VCaP (cell line): ENCODE results near the gene GNS.

Experiments used
- H3K27ac ChIP-seq: fragments of 450-650 bp; 2 replicates; pipeline ENCODE4 v1.5.1; 2017
- CTCF ChIP-seq: fragments of 450-650 bp; conservative IDR thresholded peaks from 2 replicates; pipeline ENCODE4 v1.5.1; 2017; ENCODE audit warnings: mild to moderate bottlenecking, moderate library complexity

Gene GNS

GRCh38 chr12:64666054-64666914, 92.9 kb downstream of the GNS start:
- no peak for TF ChIP-seq CTCF
- H3K27ac ChIP-seq: peak overlapping the region; percentile 98

- TF ChIP-seq CTCF: no peak
- H3K27ac ChIP-seq: peak overlapping the region; percentile 98
Observed at GRCh38 chr12:64665514-64665913, 93.7 kb downstream of the GNS start.
